Measurements from ENCODE around the gene CRYGN. TPM values are rescaled to one million over a fixed set of nuclear protein-coding genes. Genes with fewer than 3 reads are reported as not detected.

Gene CRYGN
- total and polyA plus RNA-seq, 8 donors = not detected

GRCh38 chr7:151457534-151457933, 17.6 kb upstream of the CRYGN start:
- Histone ChIP-seq H3K9me3 (peaks cover 0 to 6% (median 4%) of the 10 kb centered on the region in 4 donors), H3K27ac (no peak overlapping the region), H3K36me3 (no peaks in the 10 kb centered on the region), H3K4me1 (peaks cover 14 to 32% (median 26%) of the 10 kb centered on the region in 4 donors), H3K27me3 (no peaks in the 10 kb centered on the region), H3K4me3 (no peak overlapping the region)
- intact Hi-C loops (cut with DNase I; ENCODE audit: low total_unique reads) = no loop called here
- WGBS, 5 donors = 92 to 97% (median 95%) methylated on average over 6 of the region's 6 CpGs
- no peak for TF ChIP-seq POLR2A (IDR thresholded peaks at IDR 0.05)
- TF ChIP-seq CTCF (IDR thresholded peaks at IDR 0.05) = no peak
- no peak for TF ChIP-seq POLR2AphosphoS5 (IDR thresholded peaks at IDR 0.05)
- TF ChIP-seq EP300 (IDR thresholded peaks at IDR 0.05) = no peak
- DNase-seq = no peak

GRCh38 chr7:151456782-151457181, 16.8 kb upstream of the CRYGN start:
- H3K9me3 ChIP-seq = no peaks in the 10 kb centered on the region
- TF ChIP-seq CTCF (IDR thresholded peaks at IDR 0.05) (no peak), EP300 (IDR thresholded peaks at IDR 0.05) (no peak), POLR2A (IDR thresholded peaks at IDR 0.05) (no peak), POLR2AphosphoS5 (IDR thresholded peaks at IDR 0.05) (no peak)
- H3K36me3 ChIP-seq = no peaks in the 10 kb centered on the region
- no peak overlapping the region for H3K4me3 ChIP-seq
- intact Hi-C loops (cut with DNase I; ENCODE audit: low total_unique reads) = no loop called here
- no peak for DNase-seq
- H3K4me1 ChIP-seq = peaks cover 14 to 29% (median 25%) of the 10 kb centered on the region in 4 donors
- 72 to 84% (median 80%) methylated on average over 3 to 4 of the region's 4 CpGs for WGBS, 5 donors
- no peak overlapping the region for H3K27ac ChIP-seq
- peaks cover 0 to 6% (median under 1%) of the 10 kb centered on the region in 3 donors for H3K27me3 ChIP-seq

DNA sequence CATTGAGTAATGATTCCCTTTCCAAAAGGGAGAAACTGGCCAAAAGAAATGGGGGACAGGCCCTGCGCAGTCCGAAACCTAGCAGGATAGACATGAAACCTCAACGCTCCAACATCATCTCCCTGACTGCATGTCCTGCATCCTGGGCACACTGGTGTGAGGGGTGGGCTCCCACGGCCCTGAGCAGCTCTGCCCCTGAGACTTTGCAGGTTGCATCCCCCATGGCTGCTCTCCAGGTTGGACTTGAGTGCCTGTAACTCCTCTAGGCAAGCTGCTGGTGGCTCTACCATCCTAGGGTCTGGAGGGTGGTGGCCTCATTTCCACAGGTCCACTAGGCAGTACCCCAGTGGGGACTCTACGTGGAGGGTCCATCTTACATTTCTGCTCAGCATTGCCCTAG, 16.3 kb upstream of the CRYGN start:
- 91 to 98% (median 93%) methylated on average over 5 of the region's 5 CpGs for WGBS, 5 donors
- DNase-seq = no peak
- no peak overlapping the region for H3K4me3 ChIP-seq
- H3K4me1 ChIP-seq = peaks cover 14 to 24% (median 22%) of the 10 kb centered on the region in 4 donors
- no peak overlapping the region for H3K27ac ChIP-seq
- no peak for TF ChIP-seq EP300 (IDR thresholded peaks at IDR 0.05)
- intact Hi-C loops (cut with DNase I; ENCODE audit: low total_unique reads) = no loop called here
- H3K36me3 ChIP-seq = no peaks in the 10 kb centered on the region
- peaks cover 0 to 11% (median 4%) of the 10 kb centered on the region in 3 donors for H3K27me3 ChIP-seq
- H3K9me3 ChIP-seq = no peaks in the 10 kb centered on the region

GRCh38 chr7:151455690-151456089, 15.7 kb upstream of the CRYGN start:
- peaks cover 0 to 13% (median 4%) of the 10 kb centered on the region in 3 donors for H3K27me3 ChIP-seq
- H3K27ac ChIP-seq = no peak overlapping the region
- no peak for DNase-seq
- H3K36me3 ChIP-seq = no peaks in the 10 kb centered on the region
- WGBS, 5 donors = 44 to 91% (median 80%) methylated on average over 4 of the region's 4 CpGs
- H3K9me3 ChIP-seq = no peaks in the 10 kb centered on the region
- TF ChIP-seq POLR2A (IDR thresholded peaks at IDR 0.05) (no peak), POLR2AphosphoS5 (IDR thresholded peaks at IDR 0.05) (no peak), EP300 (IDR thresholded peaks at IDR 0.05) (no peak), CTCF (IDR thresholded peaks at IDR 0.05) (no peak)
- intact Hi-C loops (cut with DNase I; ENCODE audit: low total_unique reads) = no loop called here
- peaks cover 14 to 18% (median 16%) of the 10 kb centered on the region in 4 donors for H3K4me1 ChIP-seq
- H3K4me3 ChIP-seq = no peak overlapping the region

GRCh38 chr7:151454932-151455530, 15.1 kb upstream of the CRYGN start:
- Histone ChIP-seq H3K4me1 (peaks cover 9 to 11% (median 10%) of the 10 kb centered on the region in 4 donors), H3K27me3 (peaks cover 0 to 13% (median 4%) of the 10 kb centered on the region in 3 donors), H3K4me3 (no peak overlapping the region), H3K9me3 (no peaks in the 10 kb centered on the region), H3K27ac (no peak overlapping the region), H3K36me3 (no peaks in the 10 kb centered on the region)
- 85 to 93% (median 86%) methylated on average over 13 to 15 of the region's 15 CpGs for WGBS, 5 donors
- DNase-seq = no peak
- intact Hi-C loops (cut with DNase I; ENCODE audit: low total_unique reads) = no loop called here
- no peak for TF ChIP-seq CTCF (IDR thresholded peaks at IDR 0.05)
- TF ChIP-seq POLR2AphosphoS5 (IDR thresholded peaks at IDR 0.05) = no peak
- no peak for TF ChIP-seq POLR2A (IDR thresholded peaks at IDR 0.05)
- no peak for TF ChIP-seq EP300 (IDR thresholded peaks at IDR 0.05)

All from stomach (tissue), 9 donors.